Peyer's patch (tissue), 4 donors: ENCODE results near the gene WWC1.

Source experiments
- CTCF ChIP-seq, 6 experiments: fragments of 450-650 bp in 4 of 6; fragments of 200-600 bp in 2 of 6; sonication (generic) in 1 of 6; IDR thresholded peaks; one replicate each; pipeline ENCODE4 v1.5.1; 2017 to 2019; ENCODE audit warnings: antibody characterized with exemption in 6 of 6, mild to moderate bottlenecking in 3 of 6, moderate library complexity in 1 of 6
- POLR2A ChIP-seq, 2 donors: fragments of 450-650 bp; IDR thresholded peaks; one replicate each; pipeline ENCODE4 v1.5.1; 2017; ENCODE audit warnings: antibody characterized with exemption in 2 of 2, mild to moderate bottlenecking in 2 of 2, moderate library complexity in 2 of 2

- TF ChIP-seq CTCF (IDR thresholded peaks at IDR 0.05) (no peak), POLR2A (IDR thresholded peaks at IDR 0.05) (no peak)
Measured at GRCh38 chr5:168342985-168343384, 51.5 kb downstream of the WWC1 start.
